Renal cortex interstitium (tissue), 11 donors: ENCODE measurements around the gene PTPN21. TPM values are rescaled to one million over a fixed set of nuclear protein-coding genes. Genes with fewer than 3 reads are reported as not detected.
"Not testable (repeated sequence)": the region's sequence is repeated elsewhere in the genome, so short reads cannot be mapped to it uniquely, and the experiment has no call there.

Source experiments
- DNase-seq, 11 donors: peaks; one replicate each; pipeline ENCODE4 v3.0.0-alpha.2; 2013; ENCODE audit warnings: low read depth in 9 of 11, low spot score in 4 of 11; ENCODE audit errors: extremely low read depth in 1 of 11
- polyA plus RNA-seq, 3 donors: library from polyadenylated mRNA; unstranded; fragments of 120-200 nt; gene quantifications; one replicate each; pipeline ENCODE4 v1.2.1, GENCODE V29; 2013; ENCODE audit not compliant: insufficient read length in 3 of 3

PTPN21 gene
- polyA plus RNA-seq, 3 donors = 34.9 to 38.3 (median 37.7) TPM

- no peak for DNase-seq
These were observed 7.7 kb upstream of the PTPN21 start for GRCh38 chr14:88562532-88562830.

GRCh38 chr14:88559852-88560251 lies 5.0 kb upstream of the PTPN21 start:
- no peak for DNase-seq

- no peak for DNase-seq
These were observed 1.8 kb upstream of the PTPN21 start for GRCh38 chr14:88556581-88556980.

- DNase-seq = peak in 1 of 11 donors; percentile 30
These were observed 836 bp downstream of the PTPN21 start for GRCh38 chr14:88553886-88554456.

GRCh38 chr14:88552876-88553275 lies 1.9 kb downstream of the PTPN21 start:
- DNase-seq = no peak

GRCh38 chr14:88551980-88552431 lies 2.8 kb downstream of the PTPN21 start:
- DNase-seq = no peak

GRCh38 chr14:88551094-88551870 lies 3.5 kb downstream of the PTPN21 start:
- peak in 9 of 11 donors; percentile 54 to 86 (median 77) for DNase-seq

GRCh38 chr14:88550078-88550477 lies 4.7 kb downstream of the PTPN21 start:
- DNase-seq = no peak

GRCh38 chr14:88547386-88547780 lies 7.4 kb downstream of the PTPN21 start:
- DNase-seq = no peak

GRCh38 chr14:88546621-88547385 lies 8.0 kb downstream of the PTPN21 start:
- DNase-seq = no peak

GRCh38 chr14:88545256-88545655 lies 9.6 kb downstream of the PTPN21 start:
- DNase-seq = no peak

GRCh38 chr14:88542857-88543795 lies 11.7 kb downstream of the PTPN21 start:
- DNase-seq = no peak

GRCh38 chr14:88541324-88541723 lies 13.5 kb downstream of the PTPN21 start:
- DNase-seq = no peak

GRCh38 chr14:88535813-88536212 lies 19.0 kb downstream of the PTPN21 start:
- DNase-seq = no peak

GRCh38 chr14:88535149-88535548 lies 19.7 kb downstream of the PTPN21 start:
- no peak for DNase-seq

- DNase-seq = no peak
These were observed 21.7 kb downstream of the PTPN21 start for GRCh38 chr14:88533064-88533602.

GRCh38 chr14:88529889-88530288 lies 24.9 kb downstream of the PTPN21 start:
- not testable (repeated sequence) for DNase-seq

GRCh38 chr14:88522393-88522792 lies 32.4 kb downstream of the PTPN21 start:
- no peak for DNase-seq

- no peak for DNase-seq
These were observed 33.0 kb downstream of the PTPN21 start for GRCh38 chr14:88521818-88522217.
